T-helper 2 cell treated with Interferon-gamma antibody and Interleukin-4, amounts not matched to agents 100 ng/mL and 5 ng/mL, for 36 hours (primary cell): ENCODE results near the gene CNFN. TPM values are rescaled to one million over a fixed set of nuclear protein-coding genes. Genes with fewer than 3 reads are reported as not detected.
"Not testable (repeated sequence)": the region's sequence is repeated elsewhere in the genome, so short reads cannot be mapped to it uniquely, and the experiment has no call there.

ENCODE experiments used
- intact Hi-C: fragments of 100-400 bp; cut with micrococcal nuclease; formaldehyde crosslinking; loops from one replicate; pipeline ENCODE4 v1.15.1; 2023
- total RNA-seq: library from RNA; stranded (reverse); gene quantifications from 2 replicates; pipeline ENCODE4 v1.2.3, GENCODE V29; 2022

CNFN gene
- total RNA-seq, 1 donor from 2014 or later, result 0.34 TPM

DNA sequence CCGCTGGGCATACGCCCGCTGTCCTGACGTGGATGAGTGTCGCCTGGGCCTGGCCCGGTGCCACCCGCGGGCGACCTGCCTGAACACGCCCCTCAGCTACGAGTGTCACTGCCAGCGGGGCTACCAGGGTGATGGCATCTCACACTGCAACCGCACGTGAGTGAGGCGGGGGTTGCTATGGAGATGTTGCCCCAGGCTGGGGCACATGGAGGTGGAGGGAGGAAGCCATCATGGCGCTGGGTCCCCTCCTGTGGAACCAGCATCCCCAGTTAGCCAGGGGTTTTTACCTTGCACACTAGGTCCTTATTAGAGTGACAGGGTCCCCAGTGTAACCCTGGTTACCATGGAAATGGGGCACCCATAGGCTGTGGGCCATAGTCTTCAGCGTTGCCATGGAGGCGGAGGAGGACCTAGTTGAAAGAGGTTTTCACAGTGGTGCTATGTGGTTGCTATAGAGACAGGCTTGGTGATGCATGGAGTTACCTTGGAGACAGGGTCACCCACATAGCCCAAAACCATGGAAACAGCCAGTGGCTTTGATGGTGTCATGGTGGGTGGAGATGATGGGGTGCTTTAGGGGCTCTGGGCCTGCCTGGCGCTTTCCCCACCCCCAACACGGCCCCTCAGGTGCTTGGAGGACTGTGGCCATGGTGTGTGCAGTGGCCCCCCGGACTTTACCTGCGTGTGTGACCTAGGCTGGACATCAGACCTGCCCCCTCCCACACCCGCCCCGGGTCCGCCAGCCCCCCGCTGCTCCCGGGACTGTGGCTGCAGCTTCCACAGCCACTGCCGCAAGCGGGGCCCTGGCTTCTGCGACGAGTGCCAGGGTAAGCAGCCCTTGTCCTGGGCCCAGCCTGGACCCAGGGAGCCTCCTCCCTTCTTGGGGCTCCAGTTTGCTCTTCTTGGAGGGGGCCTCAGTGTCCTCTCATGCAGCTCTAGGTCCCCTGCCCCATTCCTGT, 37.5 kb downstream of the CNFN start:
- intact Hi-C loops, result no loop called here

- intact Hi-C loops, result no loop called here
Measured at GRCh38 chr19:42351079-42351735, 38.9 kb downstream of the CNFN start.

DNA sequence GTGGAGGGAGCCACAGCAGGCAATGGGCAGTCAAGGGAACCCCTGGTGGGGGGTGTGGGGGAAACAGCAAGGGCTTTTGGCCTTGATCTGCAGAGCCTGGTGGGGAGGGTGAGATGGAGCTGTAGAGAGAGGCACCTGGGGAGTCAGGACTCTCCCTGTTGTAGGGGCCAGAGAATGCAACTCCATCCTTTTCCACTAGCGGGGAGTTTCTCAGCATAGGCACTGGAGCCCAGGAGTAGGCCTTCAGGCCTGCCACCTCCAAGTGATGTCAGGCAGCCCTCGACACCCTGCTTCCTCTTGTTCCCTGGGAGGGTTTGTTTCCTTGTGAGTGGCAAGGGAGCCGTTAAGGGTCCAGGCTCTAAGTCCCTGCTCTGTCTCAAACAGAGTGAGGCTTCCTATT, 39.7 kb downstream of the CNFN start:
- intact Hi-C loops, result no loop called here

GRCh38 chr19:42349378-42350107, 40.6 kb downstream of the CNFN start:
- intact Hi-C loops, result no loop called here

- intact Hi-C loops, result no loop called here
Measured at GRCh38 chr19:42348211-42348610, 41.9 kb downstream of the CNFN start.

- intact Hi-C loops, result no loop called here
Measured at GRCh38 chr19:42345191-42345812, 44.8 kb downstream of the CNFN start.

DNA sequence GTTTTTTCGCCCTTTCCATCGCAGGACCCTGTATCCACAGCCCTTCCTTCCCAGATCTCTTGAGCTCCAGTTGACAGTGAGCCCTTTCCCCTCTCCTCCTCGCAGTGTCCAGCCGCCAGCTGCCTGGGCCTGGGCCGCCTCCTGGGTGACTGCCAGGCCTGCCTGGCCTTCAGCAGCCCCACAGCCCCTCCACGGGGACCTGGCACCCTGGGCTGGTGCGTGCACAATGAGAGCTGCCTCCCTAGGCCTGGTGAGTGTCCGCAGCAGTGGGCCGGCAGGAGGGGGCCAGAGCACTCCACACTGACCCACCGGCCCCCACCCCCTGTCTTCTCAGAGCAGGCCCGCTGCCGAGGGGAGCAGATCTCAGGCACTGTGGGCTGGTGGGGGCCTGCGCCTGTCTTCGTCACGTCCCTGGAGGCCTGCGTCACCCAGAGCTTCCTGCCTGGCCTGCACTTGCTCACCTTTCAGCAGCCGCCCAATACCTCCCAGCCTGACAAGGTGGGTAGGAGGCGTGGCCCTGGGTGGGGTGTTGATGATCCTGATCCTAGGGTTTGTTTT, 45.7 kb downstream of the CNFN start:
- intact Hi-C loops, result no loop called here

GRCh38 chr19:42343344-42344110, 46.6 kb downstream of the CNFN start:
- intact Hi-C loops, result no loop called here

- intact Hi-C loops, result not testable (repeated sequence)
Measured at GRCh38 chr19:42339922-42340321, 50.2 kb downstream of the CNFN start.

GRCh38 chr19:42339126-42339860, 50.8 kb downstream of the CNFN start:
- intact Hi-C loops, result not testable (repeated sequence)

Other genes starting within 250 kb of the CNFN start
- 40.3 and 40.4 TPM in 2 replicates for gene DEDD2, start 172.6 kb downstream of the CNFN start, total RNA-seq
- 18.4 and 20.0 TPM in 2 replicates for gene ZNF526, start 170.0 kb downstream of the CNFN start, total RNA-seq
- 49.1 and 49.4 TPM in 2 replicates for gene GSK3A, start 147.7 kb downstream of the CNFN start, total RNA-seq
- gene ERF, start 135.2 kb downstream of the CNFN start, total RNA-seq, result 36.2 and 41.4 TPM in 2 replicates
- gene CIC, start 121.0 kb downstream of the CNFN start, total RNA-seq, result 70.0 and 71.8 TPM in 2 replicates
- 0.64 TPM in 2 replicates for gene PRR19, start 88.2 kb downstream of the CNFN start, total RNA-seq
- gene PAFAH1B3, start 87.7 kb downstream of the CNFN start, total RNA-seq, result 40.5 and 45.8 TPM in 2 replicates
- gene TMEM145, start 77.0 kb downstream of the CNFN start, total RNA-seq, result 0.77 TPM in 1 of 2 replicates, not detected in the other
- gene MEGF8, start 64.7 kb downstream of the CNFN start, total RNA-seq, result 4.2 and 5.0 TPM in 2 replicates
- gene LIPE, start 37.1 kb upstream of the CNFN start, total RNA-seq, result 29.1 and 30.5 TPM in 2 replicates
- not detected in 2 replicates for gene CXCL17, start 52.6 kb upstream of the CNFN start, total RNA-seq
- gene CEACAM1, start 138.2 kb upstream of the CNFN start, total RNA-seq, result 26.9 and 27.6 TPM in 2 replicates
- not detected in 2 replicates for gene CEACAM8, start 204.6 kb upstream of the CNFN start, total RNA-seq